Vagina (tissue), 2 donors: ENCODE data around the gene ITM2B. TPM values are rescaled to one million over a fixed set of nuclear protein-coding genes. Genes with fewer than 3 reads are reported as not detected.

Experiments used
- DNase-seq, 2 donors: peaks; one replicate each; pipeline ENCODE4 v3.0.0-alpha.2; 2017; ENCODE audit errors: extremely low spot score in 2 of 2
- H3K27ac ChIP-seq: fragments of 200-600 bp; sonication (generic); one replicate; pipeline ENCODE4 v1.5.1; 2019
- H3K27me3 ChIP-seq: fragments of 200-600 bp; sonication (generic); one replicate; pipeline ENCODE4 v1.5.1; 2019
- H3K36me3 ChIP-seq, 2 donors: fragments of 200-600 bp; sonication (generic); one replicate each; pipeline ENCODE4 v1.5.1; 2017 to 2019
- H3K4me1 ChIP-seq: fragments of 200-600 bp; sonication (generic); one replicate; pipeline ENCODE4 v1.5.1; 2019
- H3K4me3 ChIP-seq, 2 donors: fragments of 200-600 bp; sonication (generic); 1 replicate in 1 of 2; 2 replicates in 1 of 2; pipeline ENCODE4 v1.5.1; 2016 to 2019
- H3K9me3 ChIP-seq: fragments of 200-600 bp; sonication (generic); one replicate; pipeline ENCODE4 v1.5.1; 2019
- POLR2A ChIP-seq, 2 donors: fragments of 450-650 bp; IDR thresholded peaks; one replicate each; pipeline ENCODE4 v1.6.1; 2017; ENCODE audit warnings: antibody characterized with exemption in 2 of 2, mild to moderate bottlenecking in 2 of 2, moderate library complexity in 2 of 2
- POLR2AphosphoS5 ChIP-seq, 2 donors: sonication (generic); formaldehyde crosslinking; IDR thresholded peaks; one replicate each; pipeline ENCODE4 v1.9.0; 2017; ENCODE audit warnings: antibody characterized with exemption in 2 of 2, mild to moderate bottlenecking in 2 of 2, low read depth in 1 of 2; ENCODE audit not compliant: insufficient read depth in 1 of 2
- intact Hi-C: fragments of 100-400 bp; cut with DNase I; formaldehyde crosslinking; loops from one replicate; pipeline ENCODE4 v1.15.1; 2023
- total RNA-seq: library from RNA; depleted of rRNA; stranded (reverse); fragments of >200 nt; gene quantifications from one replicate; pipeline ENCODE4 v1.2.3, GENCODE V29; 2016
- TF ChIP-seq, protein P1 (sequence below), 3 experiments: fragments of 450-650 bp in 2 of 3; fragments of 200-600 bp in 1 of 3; sonication (generic) in 1 of 3; IDR thresholded peaks; one replicate each; pipeline ENCODE4 v1.5.1; 2017 to 2019; ENCODE audit warnings: antibody characterized with exemption in 3 of 3, mild to moderate bottlenecking in 2 of 3, moderate library complexity in 2 of 3

Gene ITM2B
- total RNA-seq, 1 donor from 2014 or later = 475 TPM

- DNase-seq = no peak
- Histone ChIP-seq H3K4me1 (peaks cover 21% of the 10 kb centered on the region), H3K4me3 (no peak overlapping the region), H3K36me3 (peaks cover 0 to 59% of the 10 kb centered on the region in 2 donors), H3K27ac (no peak overlapping the region), H3K9me3 (no peaks in the 10 kb centered on the region), H3K27me3 (no peaks in the 10 kb centered on the region)
- intact Hi-C loops = no loop called here
- TF ChIP-seq, protein P1, sequence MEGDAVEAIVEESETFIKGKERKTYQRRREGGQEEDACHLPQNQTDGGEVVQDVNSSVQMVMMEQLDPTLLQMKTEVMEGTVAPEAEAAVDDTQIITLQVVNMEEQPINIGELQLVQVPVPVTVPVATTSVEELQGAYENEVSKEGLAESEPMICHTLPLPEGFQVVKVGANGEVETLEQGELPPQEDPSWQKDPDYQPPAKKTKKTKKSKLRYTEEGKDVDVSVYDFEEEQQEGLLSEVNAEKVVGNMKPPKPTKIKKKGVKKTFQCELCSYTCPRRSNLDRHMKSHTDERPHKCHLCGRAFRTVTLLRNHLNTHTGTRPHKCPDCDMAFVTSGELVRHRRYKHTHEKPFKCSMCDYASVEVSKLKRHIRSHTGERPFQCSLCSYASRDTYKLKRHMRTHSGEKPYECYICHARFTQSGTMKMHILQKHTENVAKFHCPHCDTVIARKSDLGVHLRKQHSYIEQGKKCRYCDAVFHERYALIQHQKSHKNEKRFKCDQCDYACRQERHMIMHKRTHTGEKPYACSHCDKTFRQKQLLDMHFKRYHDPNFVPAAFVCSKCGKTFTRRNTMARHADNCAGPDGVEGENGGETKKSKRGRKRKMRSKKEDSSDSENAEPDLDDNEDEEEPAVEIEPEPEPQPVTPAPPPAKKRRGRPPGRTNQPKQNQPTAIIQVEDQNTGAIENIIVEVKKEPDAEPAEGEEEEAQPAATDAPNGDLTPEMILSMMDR (IDR thresholded peaks at IDR 0.05) = no peak
- TF ChIP-seq POLR2AphosphoS5 (IDR thresholded peaks at IDR 0.05; ENCODE audit: insufficient read depth in 1 of 2, low read depth in 1 of 2) (no peak), POLR2A (IDR thresholded peaks at IDR 0.05) (no peak)
These were observed 32.3 kb downstream of the ITM2B start for GRCh38 chr13:48265217-48265815.

- H3K4me1 ChIP-seq = peaks cover 21% of the 10 kb centered on the region
- TF ChIP-seq POLR2A (IDR thresholded peaks at IDR 0.05) = no peak
- no peak for TF ChIP-seq POLR2AphosphoS5 (IDR thresholded peaks at IDR 0.05; ENCODE audit: insufficient read depth in 1 of 2, low read depth in 1 of 2)
- TF ChIP-seq, protein P1 (IDR thresholded peaks at IDR 0.05) = no peak
- no peak overlapping the region for H3K4me3 ChIP-seq
- intact Hi-C loops = no loop called here
- no peaks in the 10 kb centered on the region for H3K27me3 ChIP-seq
- no peak overlapping the region for H3K27ac ChIP-seq
- no peaks in the 10 kb centered on the region for H3K9me3 ChIP-seq
- DNase-seq = no peak
- peaks cover 0 to 51% of the 10 kb centered on the region in 2 donors for H3K36me3 ChIP-seq
These were observed 33.1 kb downstream of the ITM2B start for GRCh38 chr13:48266150-48266549.

- no peak overlapping the region for H3K4me3 ChIP-seq
- no peak overlapping the region for H3K27ac ChIP-seq
- no peaks in the 10 kb centered on the region for H3K27me3 ChIP-seq
- H3K9me3 ChIP-seq = no peaks in the 10 kb centered on the region
- H3K4me1 ChIP-seq = peaks cover 21% of the 10 kb centered on the region
- DNase-seq = no peak
- no peak for TF ChIP-seq POLR2AphosphoS5 (IDR thresholded peaks at IDR 0.05; ENCODE audit: insufficient read depth in 1 of 2, low read depth in 1 of 2)
- TF ChIP-seq POLR2A (IDR thresholded peaks at IDR 0.05) = no peak
- TF ChIP-seq, protein P1 (IDR thresholded peaks at IDR 0.05) = no peak
- intact Hi-C loops = no loop called here
- H3K36me3 ChIP-seq = peaks cover 0 to 42% of the 10 kb centered on the region in 2 donors
These were observed 34.0 kb downstream of the ITM2B start for GRCh38 chr13:48266701-48267639.

GRCh38 chr13:48268019-48268418 is 35.0 kb downstream of the ITM2B start:
- DNase-seq = no peak
- H3K4me1 ChIP-seq = peaks cover 20% of the 10 kb centered on the region
- no peak overlapping the region for H3K27ac ChIP-seq
- peaks cover 0 to 33% of the 10 kb centered on the region in 2 donors for H3K36me3 ChIP-seq
- intact Hi-C loops = no loop called here
- H3K9me3 ChIP-seq = no peaks in the 10 kb centered on the region
- H3K27me3 ChIP-seq = no peaks in the 10 kb centered on the region
- TF ChIP-seq POLR2A (IDR thresholded peaks at IDR 0.05) = no peak
- no peak for TF ChIP-seq POLR2AphosphoS5 (IDR thresholded peaks at IDR 0.05; ENCODE audit: insufficient read depth in 1 of 2, low read depth in 1 of 2)
- no peak overlapping the region for H3K4me3 ChIP-seq

DNA sequence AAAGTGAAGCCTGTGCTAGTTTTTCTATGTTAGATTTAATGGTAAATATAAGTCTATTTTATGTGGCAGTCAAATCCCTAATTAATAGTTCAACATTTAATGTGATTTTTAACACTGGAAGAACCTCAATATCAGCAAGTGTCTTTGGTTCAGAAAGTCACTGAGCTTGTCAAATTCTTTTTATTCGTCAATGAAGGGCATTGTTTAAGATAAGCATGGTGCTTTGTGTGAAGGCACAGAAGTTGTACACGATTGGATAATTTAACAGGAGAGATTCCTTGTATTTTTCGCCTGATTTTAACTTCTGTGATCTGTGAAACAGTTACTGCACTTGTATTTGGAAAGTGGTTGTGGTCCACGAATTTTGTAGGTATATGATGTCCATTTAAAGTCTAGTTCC is 40.3 kb downstream of the ITM2B start:
- Histone ChIP-seq H3K9me3 (no peaks in the 10 kb centered on the region), H3K27me3 (no peaks in the 10 kb centered on the region), H3K27ac (no peak overlapping the region), H3K4me1 (no peaks in the 10 kb centered on the region), H3K36me3 (peaks cover 0 to 7% of the 10 kb centered on the region in 2 donors), H3K4me3 (no peak overlapping the region)
- TF ChIP-seq POLR2AphosphoS5 (IDR thresholded peaks at IDR 0.05; ENCODE audit: insufficient read depth in 1 of 2, low read depth in 1 of 2) (no peak), POLR2A (IDR thresholded peaks at IDR 0.05) (no peak)
- TF ChIP-seq, protein P1 (IDR thresholded peaks at IDR 0.05) = no peak
- intact Hi-C loops = no loop called here
- DNase-seq = no peak
